Activated naive CD8-positive, alpha-beta T cell treated with anti-CD3 and anti-CD28 coated beads for 36 hours (primary cell): ENCODE measurements around the gene HLCS. TPM values are rescaled to one million over a fixed set of nuclear protein-coding genes. Genes with fewer than 3 reads are reported as not detected.

Experiments
- DNase-seq: peaks from one replicate; pipeline ENCODE4 v3.0.0; 2021
- H3K27ac Mint-ChIP-seq: one replicate; pipeline ENCODE4 v1.8.0; 2022; ENCODE audit warnings: mild to moderate bottlenecking, moderate library complexity, mixed read lengths
- H3K27me3 Mint-ChIP-seq: one replicate; pipeline ENCODE4 v1.8.0; 2022; ENCODE audit warnings: mild to moderate bottlenecking, mixed read lengths
- H3K36me3 Mint-ChIP-seq: one replicate; pipeline ENCODE4 v1.8.0; 2021; ENCODE audit warnings: mild to moderate bottlenecking, mixed read lengths
- H3K4me1 Mint-ChIP-seq: one replicate; pipeline ENCODE4 v1.8.0; 2021; ENCODE audit warnings: mixed read lengths
- H3K4me3 Mint-ChIP-seq: one replicate; pipeline ENCODE4 v1.8.0; 2022; ENCODE audit warnings: mild to moderate bottlenecking, moderate library complexity, mixed read lengths
- H3K9me3 Mint-ChIP-seq: one replicate; pipeline ENCODE4 v1.8.0; 2022; ENCODE audit warnings: mixed read lengths
- total RNA-seq, 2 experiments: library from RNA; stranded (reverse); gene quantifications; one replicate each; pipeline ENCODE4 v1.2.3, GENCODE V29; 2021

HLCS gene
- total RNA-seq, 2 experiments from 2014 or later = 12.2 to 13.7 TPM

- Mint-ChIP-seq H3K36me3 (no peaks in the 10 kb centered on the region), H3K4me3 (no peak overlapping the region), H3K27me3 (peaks cover 21% of the 10 kb centered on the region), H3K27ac (no peak overlapping the region), H3K4me1 (no peaks in the 10 kb centered on the region), H3K9me3 (no peaks in the 10 kb centered on the region)
- no peak for DNase-seq
Measured at GRCh38 chr21:36733857-36734256, 232.6 kb downstream of the HLCS start.

- no peak overlapping the region for H3K27ac Mint-ChIP-seq
- H3K4me3 Mint-ChIP-seq = no peak overlapping the region
- peaks cover 21% of the 10 kb centered on the region for H3K27me3 Mint-ChIP-seq
- DNase-seq = no peak
- no peaks in the 10 kb centered on the region for H3K36me3 Mint-ChIP-seq
- no peaks in the 10 kb centered on the region for H3K4me1 Mint-ChIP-seq
- no peaks in the 10 kb centered on the region for H3K9me3 Mint-ChIP-seq
Measured at GRCh38 chr21:36732761-36733160, 233.7 kb downstream of the HLCS start.

- H3K4me3 Mint-ChIP-seq = no peak overlapping the region
- no peak for DNase-seq
- H3K27ac Mint-ChIP-seq = no peak overlapping the region
- no peaks in the 10 kb centered on the region for H3K4me1 Mint-ChIP-seq
- peaks cover 18% of the 10 kb centered on the region for H3K27me3 Mint-ChIP-seq
- H3K36me3 Mint-ChIP-seq = no peaks in the 10 kb centered on the region
- no peaks in the 10 kb centered on the region for H3K9me3 Mint-ChIP-seq
Measured at GRCh38 chr21:36732217-36732616, 234.3 kb downstream of the HLCS start.

GRCh38 chr21:36730291-36731281 is 235.9 kb downstream of the HLCS start:
- H3K4me1 Mint-ChIP-seq = no peaks in the 10 kb centered on the region

GRCh38 chr21:36729310-36729970 is 237.0 kb downstream of the HLCS start:
- H3K36me3 Mint-ChIP-seq = no peaks in the 10 kb centered on the region
- H3K27me3 Mint-ChIP-seq = peaks cover 7% of the 10 kb centered on the region
- no peaks in the 10 kb centered on the region for H3K9me3 Mint-ChIP-seq
- H3K4me3 Mint-ChIP-seq = no peak overlapping the region
- no peak overlapping the region for H3K27ac Mint-ChIP-seq
- no peaks in the 10 kb centered on the region for H3K4me1 Mint-ChIP-seq
- no peak for DNase-seq

More at GRCh38 chr21:36730291-36731281, 235.9 kb downstream of the HLCS start:
- no peaks in the 10 kb centered on the region for H3K9me3 Mint-ChIP-seq
- DNase-seq = no peak
- no peak overlapping the region for H3K4me3 Mint-ChIP-seq
- no peak overlapping the region for H3K27ac Mint-ChIP-seq
- peaks cover 7% of the 10 kb centered on the region for H3K27me3 Mint-ChIP-seq
- no peaks in the 10 kb centered on the region for H3K36me3 Mint-ChIP-seq

GRCh38 chr21:36728371-36729111 is 237.9 kb downstream of the HLCS start:
- H3K27me3 Mint-ChIP-seq = peaks cover 7% of the 10 kb centered on the region
- no peak overlapping the region for H3K4me3 Mint-ChIP-seq
- no peaks in the 10 kb centered on the region for H3K9me3 Mint-ChIP-seq
- no peak for DNase-seq
- H3K27ac Mint-ChIP-seq = no peak overlapping the region
- H3K4me1 Mint-ChIP-seq = no peaks in the 10 kb centered on the region
- H3K36me3 Mint-ChIP-seq = no peaks in the 10 kb centered on the region

DNA sequence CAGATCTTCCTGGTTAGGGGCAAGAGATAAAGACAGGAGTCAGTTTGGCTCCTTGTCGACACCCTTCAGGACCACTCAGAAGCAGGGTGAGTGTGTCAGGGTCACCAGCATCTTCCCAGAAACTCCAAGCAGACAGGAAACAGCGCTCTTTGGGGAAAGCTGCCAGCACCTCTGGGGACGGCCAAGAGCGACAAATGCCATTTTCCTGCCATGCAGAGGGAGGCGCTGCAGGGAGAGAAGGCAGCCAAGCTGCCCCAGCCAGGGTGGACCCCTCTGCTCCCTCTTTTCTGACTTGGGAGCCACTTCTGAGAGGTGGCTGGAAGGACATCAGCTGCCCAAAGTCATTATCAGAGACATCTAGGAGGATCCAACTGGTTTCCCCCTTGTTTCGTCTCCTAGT is 238.6 kb downstream of the HLCS start:
- H3K4me1 Mint-ChIP-seq = no peaks in the 10 kb centered on the region
- DNase-seq = no peak
- no peak overlapping the region for H3K27ac Mint-ChIP-seq
- H3K9me3 Mint-ChIP-seq = no peaks in the 10 kb centered on the region
- H3K27me3 Mint-ChIP-seq = peaks cover 7% of the 10 kb centered on the region
- H3K4me3 Mint-ChIP-seq = no peak overlapping the region
- no peaks in the 10 kb centered on the region for H3K36me3 Mint-ChIP-seq

DNA sequence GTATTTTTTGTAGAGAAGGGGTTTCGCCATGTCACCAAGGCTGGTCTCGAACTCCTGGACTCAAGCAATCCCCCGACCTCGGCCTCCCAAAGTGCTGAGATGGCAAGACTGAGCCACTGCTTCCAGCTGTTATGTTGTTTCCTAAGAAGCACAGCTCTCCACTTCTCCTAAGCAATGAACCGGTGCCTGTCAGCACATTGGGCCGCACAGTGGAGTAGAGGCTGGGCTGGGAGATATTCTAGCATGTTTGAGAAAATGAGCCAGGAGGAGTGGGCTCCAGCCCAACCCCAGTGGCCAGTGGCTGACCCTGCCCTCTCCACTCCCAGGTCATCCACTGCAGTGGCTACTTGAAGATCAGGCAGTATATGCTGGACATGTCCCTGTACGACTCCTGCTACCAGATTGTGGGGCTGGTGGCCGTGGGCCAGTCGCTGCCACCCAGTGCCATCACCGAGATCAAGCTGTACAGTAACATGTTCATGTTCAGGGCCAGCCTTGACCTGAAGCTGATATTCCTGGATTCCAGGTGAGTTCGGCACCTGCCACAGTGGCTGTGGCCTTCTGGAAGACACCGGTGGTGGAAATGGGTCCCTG is 240.6 kb downstream of the HLCS start:
- H3K9me3 Mint-ChIP-seq = no peaks in the 10 kb centered on the region
- no peak overlapping the region for H3K27ac Mint-ChIP-seq
- no peaks in the 10 kb centered on the region for H3K36me3 Mint-ChIP-seq
- no peak for DNase-seq
- no peak overlapping the region for H3K4me3 Mint-ChIP-seq
- H3K27me3 Mint-ChIP-seq = peaks cover 15% of the 10 kb centered on the region
- no peaks in the 10 kb centered on the region for H3K4me1 Mint-ChIP-seq

- no peaks in the 10 kb centered on the region for H3K36me3 Mint-ChIP-seq
- no peaks in the 10 kb centered on the region for H3K9me3 Mint-ChIP-seq
- no peak overlapping the region for H3K27ac Mint-ChIP-seq
- peaks cover 11% of the 10 kb centered on the region for H3K27me3 Mint-ChIP-seq
- no peak overlapping the region for H3K4me3 Mint-ChIP-seq
- no peak for DNase-seq
- no peaks in the 10 kb centered on the region for H3K4me1 Mint-ChIP-seq
Measured at GRCh38 chr21:36724660-36725059, 241.8 kb downstream of the HLCS start.

DNA sequence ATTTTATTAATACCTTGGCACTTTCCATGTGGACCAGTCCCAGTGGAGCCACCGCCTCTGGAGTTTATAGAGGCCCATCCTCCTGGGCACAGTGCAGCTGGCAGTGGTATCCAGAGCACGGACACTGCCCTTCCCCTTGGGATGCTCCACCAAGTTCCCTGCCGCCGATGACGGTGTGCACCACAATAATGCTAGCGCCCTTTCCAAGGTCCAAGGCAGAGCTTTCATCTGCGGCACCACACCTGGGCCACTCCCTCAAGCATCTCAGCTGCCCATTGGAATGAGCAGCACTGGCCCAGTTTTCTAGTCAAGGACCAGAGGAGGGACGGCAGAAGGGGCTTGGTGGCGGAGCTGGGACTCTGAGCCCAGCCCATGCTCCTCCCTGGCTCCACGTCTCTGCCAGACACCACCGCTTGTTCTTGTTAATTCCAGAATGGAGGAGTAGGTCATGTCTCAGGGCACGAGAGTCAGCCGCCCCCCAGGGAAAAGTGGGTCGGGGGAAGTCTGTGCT is 243.0 kb downstream of the HLCS start:
- Mint-ChIP-seq H3K27ac (no peak overlapping the region), H3K27me3 (peaks cover 19% of the 10 kb centered on the region), H3K36me3 (no peaks in the 10 kb centered on the region), H3K4me1 (no peaks in the 10 kb centered on the region), H3K4me3 (no peak overlapping the region), H3K9me3 (no peaks in the 10 kb centered on the region)
- no peak for DNase-seq

DNA sequence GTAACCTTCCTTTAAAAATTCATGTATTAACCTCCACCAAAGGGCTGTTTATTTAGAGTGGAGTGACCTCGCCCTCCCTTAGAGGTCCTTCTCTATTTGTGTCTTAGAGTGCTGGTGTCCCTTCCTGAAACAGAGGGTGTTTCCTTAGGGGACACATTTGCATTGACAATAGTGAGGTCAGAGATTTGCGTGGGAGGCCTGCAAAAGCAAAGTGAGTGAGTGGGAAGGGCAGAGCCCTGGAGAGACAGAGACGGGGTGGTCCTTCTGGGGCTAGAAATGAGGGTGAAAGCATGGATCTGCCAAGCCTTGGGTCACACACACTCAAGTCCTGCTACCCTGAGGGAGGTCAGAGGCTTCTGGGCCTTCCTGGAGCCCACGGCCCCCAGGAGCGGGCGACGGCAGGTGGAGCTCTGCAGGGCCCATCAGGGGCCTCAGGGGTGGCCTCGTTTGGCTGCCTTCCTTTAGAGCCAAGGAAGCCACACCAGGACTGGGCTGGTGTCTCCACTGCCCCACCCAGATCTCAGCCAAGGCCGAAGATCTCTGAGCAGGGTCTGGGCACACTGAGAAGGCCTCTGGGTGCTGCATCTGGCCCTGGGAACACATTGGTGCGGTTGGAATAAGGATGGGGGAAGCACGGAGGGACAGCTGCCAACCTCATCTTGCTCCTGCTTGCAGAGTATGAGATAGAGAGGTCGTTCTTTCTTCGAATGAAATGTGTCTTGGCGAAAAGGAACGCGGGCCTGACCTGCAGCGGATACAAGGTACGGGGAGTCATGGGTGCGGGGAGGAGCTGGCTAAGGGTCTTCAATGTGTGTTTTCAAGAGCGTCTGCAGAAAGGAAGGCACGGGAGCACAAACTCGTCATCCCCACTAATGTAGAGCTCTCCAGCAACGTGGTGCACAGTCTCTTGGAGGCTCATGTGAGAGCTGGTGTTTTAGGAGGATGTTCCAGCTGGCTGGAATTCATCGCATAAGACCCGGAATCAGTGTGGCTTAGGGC is 243.8 kb downstream of the HLCS start:
- Mint-ChIP-seq H3K4me1 (no peaks in the 10 kb centered on the region), H3K27me3 (peaks cover 24% of the 10 kb centered on the region), H3K27ac (no peak overlapping the region), H3K36me3 (no peaks in the 10 kb centered on the region), H3K4me3 (no peak overlapping the region), H3K9me3 (no peaks in the 10 kb centered on the region)
- no peak for DNase-seq

GRCh38 chr21:36721817-36722216 is 244.7 kb downstream of the HLCS start:
- peaks cover 24% of the 10 kb centered on the region for H3K27me3 Mint-ChIP-seq
- H3K9me3 Mint-ChIP-seq = no peaks in the 10 kb centered on the region
- no peak overlapping the region for H3K4me3 Mint-ChIP-seq
- DNase-seq = no peak
- H3K4me1 Mint-ChIP-seq = no peaks in the 10 kb centered on the region
- H3K27ac Mint-ChIP-seq = no peak overlapping the region
- no peaks in the 10 kb centered on the region for H3K36me3 Mint-ChIP-seq

DNA sequence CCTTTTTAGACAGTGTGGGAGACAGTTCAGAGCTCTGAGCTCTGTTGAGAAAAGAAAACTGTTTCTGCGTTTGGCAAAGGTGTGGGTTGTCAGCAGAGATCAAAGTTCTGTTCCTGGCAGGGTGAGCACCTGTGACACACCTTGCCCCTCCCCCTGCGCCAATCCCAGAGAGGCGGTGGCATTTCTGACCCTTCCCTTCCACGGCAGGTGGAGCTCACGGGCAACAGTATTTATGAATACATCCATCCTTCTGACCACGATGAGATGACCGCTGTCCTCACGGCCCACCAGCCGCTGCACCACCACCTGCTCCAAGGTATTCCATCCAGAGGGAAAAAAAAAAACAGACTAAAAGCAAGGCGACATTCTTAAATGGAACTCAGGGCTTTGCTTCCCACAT is 246.9 kb downstream of the HLCS start:
- H3K9me3 Mint-ChIP-seq = no peaks in the 10 kb centered on the region
- H3K4me1 Mint-ChIP-seq = no peaks in the 10 kb centered on the region
- H3K4me3 Mint-ChIP-seq = no peak overlapping the region
- peaks cover 38% of the 10 kb centered on the region for H3K27me3 Mint-ChIP-seq
- H3K36me3 Mint-ChIP-seq = no peaks in the 10 kb centered on the region
- H3K27ac Mint-ChIP-seq = no peak overlapping the region
- DNase-seq = no peak
